Ishikawa (cell line): ENCODE data around the gene ZDHHC8.

Experiments
- CEBPB ChIP-seq: IDR thresholded peaks from 2 replicates; pipeline ENCODE4 v1.6.1; 2012
- CREB1 ChIP-seq: IDR thresholded peaks from 2 replicates; pipeline ENCODE4 v1.6.1; 2012; ENCODE audit warnings: low read depth
- EGR1 ChIP-seq: IDR thresholded peaks from 2 replicates; pipeline ENCODE4 v1.6.1; 2012
- EP300 ChIP-seq: IDR thresholded peaks from 2 replicates; pipeline ENCODE4 v1.6.1; 2012; ENCODE audit warnings: borderline replicate concordance
- FOXM1 ChIP-seq: IDR thresholded peaks from 2 replicates; pipeline ENCODE4 v1.6.1; 2012; ENCODE audit warnings: low read depth, borderline replicate concordance
- MAX ChIP-seq: IDR thresholded peaks from 2 replicates; pipeline ENCODE4 v1.6.1; 2012
- NFIC ChIP-seq: IDR thresholded peaks from 2 replicates; pipeline ENCODE4 v1.6.1; 2012
- RAD21 ChIP-seq: IDR thresholded peaks from 2 replicates; pipeline ENCODE4 v1.6.1; 2012; ENCODE audit warnings: low read depth
- TAF1 ChIP-seq: IDR thresholded peaks from 2 replicates; pipeline ENCODE4 v1.6.1; 2012; ENCODE audit warnings: low read depth, mild to moderate bottlenecking
- TCF12 ChIP-seq: IDR thresholded peaks from 2 replicates; pipeline ENCODE4 v1.6.1; 2012; ENCODE audit warnings: low read depth
- TEAD4 ChIP-seq: IDR thresholded peaks from 2 replicates; pipeline ENCODE4 v1.6.1; 2012
- YY1 ChIP-seq: IDR thresholded peaks from 2 replicates; pipeline ENCODE4 v1.6.1; 2012; ENCODE audit warnings: low read depth
- ZBTB7A ChIP-seq: IDR thresholded peaks from 2 replicates; pipeline ENCODE4 v1.6.1; 2012; ENCODE audit warnings: low read depth
- TF ChIP-seq, protein P1 (sequence below): IDR thresholded peaks from 2 replicates; pipeline ENCODE4 v1.6.1; 2012
- TF ChIP-seq, protein P2 (sequence below): IDR thresholded peaks from 2 replicates; pipeline ENCODE4 v1.6.1; 2012; ENCODE audit warnings: low read depth, mild to moderate bottlenecking

The ZDHHC8 gene

GRCh38 chr22:20159076-20159475, 27.5 kb downstream of the ZDHHC8 start:
- TF ChIP-seq EGR1 (no peak), RAD21 (peak; percentile 2; the same call in 1 of the 2 replicates)

DNA sequence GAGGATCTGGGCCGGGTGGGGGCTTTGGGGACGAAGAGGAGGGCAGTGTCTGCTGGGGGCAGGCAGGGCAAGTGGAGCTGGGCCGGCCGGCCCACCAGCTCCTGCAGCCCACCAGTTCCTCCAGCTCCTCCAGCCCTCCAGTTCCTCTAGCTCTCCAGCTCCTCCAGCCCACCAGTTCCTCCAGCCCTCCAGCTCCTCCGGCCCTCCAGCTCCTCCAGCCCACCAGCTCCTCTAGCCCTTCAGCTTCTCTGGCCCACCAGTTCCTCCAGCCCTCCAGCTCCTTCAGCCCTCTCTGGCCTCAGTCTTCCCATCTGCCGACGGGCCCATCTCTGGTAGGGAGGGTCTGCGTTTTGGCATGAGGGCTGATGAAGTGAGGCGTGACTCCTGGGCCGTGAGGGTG, 28.4 kb downstream of the ZDHHC8 start:
- TF ChIP-seq FOXM1 (no peak), RAD21 (no peak), EP300 (no peak), MAX (no peak), ZBTB7A (no peak), TEAD4 (no peak), TAF1 (no peak), TCF12 (no peak), CREB1 (no peak), YY1 (no peak), NFIC (no peak), CEBPB (no peak), EGR1 (no peak)
- TF ChIP-seq, protein P1, sequence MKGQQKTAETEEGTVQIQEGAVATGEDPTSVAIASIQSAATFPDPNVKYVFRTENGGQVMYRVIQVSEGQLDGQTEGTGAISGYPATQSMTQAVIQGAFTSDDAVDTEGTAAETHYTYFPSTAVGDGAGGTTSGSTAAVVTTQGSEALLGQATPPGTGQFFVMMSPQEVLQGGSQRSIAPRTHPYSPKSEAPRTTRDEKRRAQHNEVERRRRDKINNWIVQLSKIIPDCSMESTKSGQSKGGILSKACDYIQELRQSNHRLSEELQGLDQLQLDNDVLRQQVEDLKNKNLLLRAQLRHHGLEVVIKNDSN, result no peak
- TF ChIP-seq, protein P2, sequence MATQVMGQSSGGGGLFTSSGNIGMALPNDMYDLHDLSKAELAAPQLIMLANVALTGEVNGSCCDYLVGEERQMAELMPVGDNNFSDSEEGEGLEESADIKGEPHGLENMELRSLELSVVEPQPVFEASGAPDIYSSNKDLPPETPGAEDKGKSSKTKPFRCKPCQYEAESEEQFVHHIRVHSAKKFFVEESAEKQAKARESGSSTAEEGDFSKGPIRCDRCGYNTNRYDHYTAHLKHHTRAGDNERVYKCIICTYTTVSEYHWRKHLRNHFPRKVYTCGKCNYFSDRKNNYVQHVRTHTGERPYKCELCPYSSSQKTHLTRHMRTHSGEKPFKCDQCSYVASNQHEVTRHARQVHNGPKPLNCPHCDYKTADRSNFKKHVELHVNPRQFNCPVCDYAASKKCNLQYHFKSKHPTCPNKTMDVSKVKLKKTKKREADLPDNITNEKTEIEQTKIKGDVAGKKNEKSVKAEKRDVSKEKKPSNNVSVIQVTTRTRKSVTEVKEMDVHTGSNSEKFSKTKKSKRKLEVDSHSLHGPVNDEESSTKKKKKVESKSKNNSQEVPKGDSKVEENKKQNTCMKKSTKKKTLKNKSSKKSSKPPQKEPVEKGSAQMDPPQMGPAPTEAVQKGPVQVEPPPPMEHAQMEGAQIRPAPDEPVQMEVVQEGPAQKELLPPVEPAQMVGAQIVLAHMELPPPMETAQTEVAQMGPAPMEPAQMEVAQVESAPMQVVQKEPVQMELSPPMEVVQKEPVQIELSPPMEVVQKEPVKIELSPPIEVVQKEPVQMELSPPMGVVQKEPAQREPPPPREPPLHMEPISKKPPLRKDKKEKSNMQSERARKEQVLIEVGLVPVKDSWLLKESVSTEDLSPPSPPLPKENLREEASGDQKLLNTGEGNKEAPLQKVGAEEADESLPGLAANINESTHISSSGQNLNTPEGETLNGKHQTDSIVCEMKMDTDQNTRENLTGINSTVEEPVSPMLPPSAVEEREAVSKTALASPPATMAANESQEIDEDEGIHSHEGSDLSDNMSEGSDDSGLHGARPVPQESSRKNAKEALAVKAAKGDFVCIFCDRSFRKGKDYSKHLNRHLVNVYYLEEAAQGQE, result no peak

DNA sequence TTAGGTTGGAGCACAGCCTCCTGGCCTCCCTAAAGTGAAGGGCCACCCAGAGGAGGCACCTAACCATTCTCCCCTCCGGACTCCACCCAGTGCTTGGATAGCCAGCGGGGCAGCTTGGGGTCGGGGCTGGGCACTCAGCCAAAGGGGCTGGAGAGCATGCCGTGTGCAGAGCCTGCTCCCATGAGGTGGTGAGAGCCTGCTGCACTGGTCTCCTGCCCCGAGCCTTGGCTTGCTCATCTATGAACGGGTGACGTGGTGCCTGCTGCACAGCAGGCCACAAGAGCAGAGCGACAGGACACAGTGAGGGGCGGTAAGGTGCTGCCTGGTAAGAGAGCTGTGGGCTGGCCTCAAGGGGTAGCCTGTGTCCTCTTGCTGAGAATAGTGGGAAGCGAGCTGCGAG, 33.3 kb downstream of the ZDHHC8 start:
- TF ChIP-seq YY1 (no peak), RAD21 (no peak), ZBTB7A (no peak), CREB1 (no peak), FOXM1 (no peak)

DNA sequence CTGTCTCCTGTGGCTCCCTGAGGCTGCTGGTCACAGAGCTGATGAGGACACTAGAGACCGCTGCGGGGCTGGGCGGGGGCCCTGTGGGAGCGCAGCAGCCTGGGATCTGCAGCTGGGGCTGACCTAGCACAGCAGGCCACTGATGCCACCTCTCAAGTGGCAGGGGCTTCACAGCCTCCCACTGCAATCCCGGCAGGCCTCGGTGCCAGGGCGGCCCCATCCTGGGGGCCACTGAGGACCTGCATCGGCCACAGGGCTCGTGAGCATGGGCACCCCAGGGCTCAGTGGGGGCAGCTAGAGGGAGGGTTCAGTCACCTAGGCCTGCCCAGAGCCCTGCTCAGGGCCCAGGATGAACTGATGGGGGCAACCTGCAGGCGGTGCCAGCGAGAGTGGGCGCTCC, 33.8 kb downstream of the ZDHHC8 start:
- TF ChIP-seq TEAD4 (no peak), TCF12 (no peak), FOXM1 (no peak), TAF1 (no peak), YY1 (no peak), EGR1 (no peak), NFIC (no peak), EP300 (no peak), CEBPB (no peak), CREB1 (no peak), MAX (no peak), ZBTB7A (no peak), RAD21 (no peak)
- TF ChIP-seq, protein P2, result no peak
- TF ChIP-seq, protein P1, result no peak

GRCh38 chr22:20165913-20166312, 34.3 kb downstream of the ZDHHC8 start:
- no peak for TF ChIP-seq CREB1
- no peak for TF ChIP-seq YY1
- TF ChIP-seq EGR1, result no peak
- TF ChIP-seq CEBPB, result no peak
- TF ChIP-seq MAX, result no peak
- TF ChIP-seq, protein P1, result no peak
- TF ChIP-seq RAD21, result no peak
- TF ChIP-seq, protein P2, result no peak
- TF ChIP-seq NFIC, result no peak
- no peak for TF ChIP-seq TCF12
- no peak for TF ChIP-seq TEAD4
- TF ChIP-seq EP300, result no peak
- no peak for TF ChIP-seq ZBTB7A
- no peak for TF ChIP-seq FOXM1
- no peak for TF ChIP-seq TAF1
